GM23338 (cell line): ENCODE data around the gene GMEB2.

ENCODE experiments used
- CREB1 ChIP-seq: fragments of 250-450 bp; sonication (Bioruptor Pico); IDR thresholded peaks from 2 replicates; pipeline ENCODE4 v1.5.0; 2020; ENCODE audit warnings: low read depth, mild to moderate bottlenecking, moderate library complexity
- EZH2 ChIP-seq: fragments of 200-600 bp; sonication (generic); IDR thresholded peaks from one replicate; pipeline ENCODE4 v1.8.0; 2017; ENCODE audit warnings: antibody characterized with exemption, mild to moderate bottlenecking, low read depth; ENCODE audit not compliant: unreplicated experiment
- EZH2phosphoT487 ChIP-seq: fragments of 200-600 bp; sonication (generic); IDR thresholded peaks from one replicate; pipeline ENCODE4 v1.8.1; 2018; ENCODE audit warnings: antibody characterized with exemption; ENCODE audit not compliant: unreplicated experiment
- NANOG ChIP-seq: IDR thresholded peaks from 2 replicates; pipeline ENCODE4 v1.6.1; 2016; ENCODE audit warnings: antibody characterized with exemption, borderline replicate concordance
- POLR2AphosphoS5 ChIP-seq: IDR thresholded peaks from 2 replicates; pipeline ENCODE4 v1.6.1; 2016; ENCODE audit warnings: antibody characterized with exemption, low read depth
- REST ChIP-seq: IDR thresholded peaks from one replicate; pipeline ENCODE4 v1.6.1; 2018; ENCODE audit warnings: antibody characterized with exemption; ENCODE audit not compliant: unreplicated experiment
- ZNF114 ChIP-seq: fragments of 250-450 bp; sonication (Bioruptor Pico); IDR thresholded peaks from 2 replicates; pipeline ENCODE4 v1.5.0; 2020; ENCODE audit warnings: mild to moderate bottlenecking, moderate library complexity
- TF ChIP-seq, protein P1 (sequence below), 2 experiments: fragments of 200-600 bp in 1 of 2; sonication (generic) in 1 of 2; conservative IDR thresholded peaks; 2 replicates each; pipeline versions ENCODE4 v1.5.1 to v1.6.1; 2016 to 2017; ENCODE audit warnings: antibody characterized with exemption in 2 of 2, low read depth in 2 of 2, mild to moderate bottlenecking in 2 of 2, moderate library complexity in 1 of 2

DNA sequence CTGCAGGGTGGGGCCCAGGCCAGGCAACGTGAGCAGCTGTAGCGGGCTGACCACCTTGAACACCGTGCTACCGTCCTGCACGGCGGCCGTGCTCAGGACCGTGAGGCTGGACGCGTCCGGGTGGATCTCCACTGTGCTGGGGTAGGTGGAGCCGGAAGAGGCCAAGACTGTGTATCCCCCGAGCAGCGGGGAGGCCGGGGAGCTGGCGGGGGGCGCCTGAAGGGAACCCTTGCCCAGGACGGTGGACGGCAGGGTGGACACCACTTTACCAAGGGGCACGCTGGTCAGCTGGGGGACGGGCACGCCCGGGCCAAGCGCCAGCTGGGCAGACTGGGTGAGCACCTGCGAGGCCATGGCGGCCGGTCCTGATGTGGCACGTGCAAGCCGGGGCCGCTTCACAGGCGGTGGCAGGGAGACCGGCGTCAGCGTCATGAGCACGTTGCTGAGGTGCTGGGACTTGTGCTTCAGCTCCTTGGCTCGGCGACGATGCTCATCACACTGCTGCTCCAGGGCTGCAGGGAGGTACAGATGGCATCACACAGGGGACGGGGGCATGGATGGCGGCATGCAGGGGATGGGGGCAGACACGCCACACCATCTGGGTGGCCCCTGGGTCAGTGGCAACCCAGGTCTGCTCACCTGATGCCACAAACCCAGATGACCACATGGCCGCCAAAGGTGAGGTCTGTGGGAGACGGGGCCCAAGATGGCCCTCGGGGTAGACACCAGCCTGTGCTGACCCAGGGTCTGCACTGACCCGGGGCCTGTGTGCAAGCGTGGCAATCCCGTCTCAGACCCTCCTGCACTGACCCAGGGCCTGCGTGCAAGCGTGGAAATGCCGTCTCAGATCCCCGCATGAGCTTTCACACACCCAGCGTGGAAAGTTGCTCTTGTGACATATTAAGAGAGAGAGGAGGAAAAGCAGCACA is 36.4 kb downstream of the GMEB2 start:
- TF ChIP-seq, protein P1, sequence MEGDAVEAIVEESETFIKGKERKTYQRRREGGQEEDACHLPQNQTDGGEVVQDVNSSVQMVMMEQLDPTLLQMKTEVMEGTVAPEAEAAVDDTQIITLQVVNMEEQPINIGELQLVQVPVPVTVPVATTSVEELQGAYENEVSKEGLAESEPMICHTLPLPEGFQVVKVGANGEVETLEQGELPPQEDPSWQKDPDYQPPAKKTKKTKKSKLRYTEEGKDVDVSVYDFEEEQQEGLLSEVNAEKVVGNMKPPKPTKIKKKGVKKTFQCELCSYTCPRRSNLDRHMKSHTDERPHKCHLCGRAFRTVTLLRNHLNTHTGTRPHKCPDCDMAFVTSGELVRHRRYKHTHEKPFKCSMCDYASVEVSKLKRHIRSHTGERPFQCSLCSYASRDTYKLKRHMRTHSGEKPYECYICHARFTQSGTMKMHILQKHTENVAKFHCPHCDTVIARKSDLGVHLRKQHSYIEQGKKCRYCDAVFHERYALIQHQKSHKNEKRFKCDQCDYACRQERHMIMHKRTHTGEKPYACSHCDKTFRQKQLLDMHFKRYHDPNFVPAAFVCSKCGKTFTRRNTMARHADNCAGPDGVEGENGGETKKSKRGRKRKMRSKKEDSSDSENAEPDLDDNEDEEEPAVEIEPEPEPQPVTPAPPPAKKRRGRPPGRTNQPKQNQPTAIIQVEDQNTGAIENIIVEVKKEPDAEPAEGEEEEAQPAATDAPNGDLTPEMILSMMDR (conservative IDR thresholded peaks at IDR 0.05; ENCODE audit: low read depth in 2 of 2) = no peak
- TF ChIP-seq REST = no peak
- no peak for TF ChIP-seq POLR2AphosphoS5
- TF ChIP-seq EZH2 = no peak
- no peak for TF ChIP-seq EZH2phosphoT487
- TF ChIP-seq NANOG = no peak
- TF ChIP-seq CREB1 (CRISPR knock-in tag) = no peak
- TF ChIP-seq ZNF114 (CRISPR knock-in tag) = no peak
